Stimulated activated CD8-positive, alpha-beta memory T cell treated with anti-CD3 and anti-CD28 coated beads, Interleukin-4, amount 100 ng/mL, for 4 hours (primary cell): Measurements from ENCODE around the gene ENDOU.

Experiments
- DNase-seq, 2 donors: peaks; one replicate each; pipeline ENCODE4 v3.0.0-alpha.2; 2020; ENCODE audit warnings: low read depth in 2 of 2, low spot score in 1 of 2

Gene ENDOU

GRCh38 chr12:47757840-47758583 is 32.7 kb upstream of the ENDOU start:
- DNase-seq: no peak

DNA sequence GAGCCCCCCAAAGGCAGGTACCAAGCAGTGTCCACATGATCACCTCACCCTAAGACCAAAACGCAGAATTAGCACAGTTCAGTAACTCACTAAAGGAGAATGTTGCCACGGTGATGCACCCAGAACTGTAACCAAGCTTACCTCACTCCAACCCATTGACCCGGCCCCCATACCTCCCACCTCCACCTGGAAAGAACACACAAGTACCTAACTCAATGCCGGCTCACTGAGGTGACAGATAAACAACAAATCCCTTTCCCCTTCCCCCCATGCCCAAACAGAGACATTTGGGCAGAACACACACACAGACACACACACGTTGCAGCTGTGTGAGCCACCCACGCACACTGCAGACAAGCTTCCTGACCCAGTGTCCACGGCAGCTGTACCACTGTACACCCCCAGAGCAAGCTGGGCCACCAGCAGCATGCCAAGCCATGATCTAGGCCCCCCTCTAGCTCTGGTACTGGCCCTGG is 32.1 kb upstream of the ENDOU start:
- no peak for DNase-seq

- DNase-seq: no peak
These were observed 30.6 kb upstream of the ENDOU start for GRCh38 chr12:47755655-47756562.

DNA sequence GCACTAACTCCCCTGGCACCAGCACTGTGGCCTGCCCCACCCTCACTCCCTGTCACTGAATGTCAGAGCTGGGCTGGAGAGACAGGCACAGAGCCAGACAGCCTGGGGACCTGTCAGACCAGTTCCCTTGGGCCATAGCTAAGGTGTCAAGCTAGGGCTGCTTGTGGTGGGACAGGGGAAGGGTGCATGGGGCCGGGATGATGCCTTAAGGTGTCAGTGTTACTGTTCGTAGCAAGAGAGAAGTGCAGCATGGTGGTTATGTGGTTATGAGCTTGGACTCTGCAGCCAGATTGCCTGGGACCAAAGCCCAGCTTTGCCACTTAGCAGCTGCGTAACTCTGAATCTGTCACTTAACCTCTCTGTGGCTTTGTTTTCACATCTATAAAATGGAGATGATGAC is 29.6 kb upstream of the ENDOU start:
- DNase-seq: no peak

DNA sequence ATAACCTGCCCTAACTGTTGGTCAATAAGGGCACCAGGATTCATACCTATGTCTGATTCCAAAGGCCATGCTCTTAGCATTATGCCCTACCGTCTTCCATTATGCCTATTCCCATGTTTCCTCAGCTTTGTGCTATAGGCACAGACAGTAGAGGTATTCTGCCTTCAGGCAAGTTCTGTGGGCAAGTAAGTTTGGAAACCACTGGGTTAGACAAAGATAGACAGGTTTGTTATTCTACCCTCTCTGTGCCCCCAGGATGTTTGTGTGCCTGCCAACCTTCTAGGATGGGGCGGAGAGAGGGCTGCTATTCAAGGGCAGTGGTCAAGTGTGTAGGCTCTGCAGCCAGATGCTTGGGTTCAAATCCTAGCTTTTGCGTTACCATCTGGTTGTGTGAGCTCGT is 28.8 kb upstream of the ENDOU start:
- no peak for DNase-seq

DNA sequence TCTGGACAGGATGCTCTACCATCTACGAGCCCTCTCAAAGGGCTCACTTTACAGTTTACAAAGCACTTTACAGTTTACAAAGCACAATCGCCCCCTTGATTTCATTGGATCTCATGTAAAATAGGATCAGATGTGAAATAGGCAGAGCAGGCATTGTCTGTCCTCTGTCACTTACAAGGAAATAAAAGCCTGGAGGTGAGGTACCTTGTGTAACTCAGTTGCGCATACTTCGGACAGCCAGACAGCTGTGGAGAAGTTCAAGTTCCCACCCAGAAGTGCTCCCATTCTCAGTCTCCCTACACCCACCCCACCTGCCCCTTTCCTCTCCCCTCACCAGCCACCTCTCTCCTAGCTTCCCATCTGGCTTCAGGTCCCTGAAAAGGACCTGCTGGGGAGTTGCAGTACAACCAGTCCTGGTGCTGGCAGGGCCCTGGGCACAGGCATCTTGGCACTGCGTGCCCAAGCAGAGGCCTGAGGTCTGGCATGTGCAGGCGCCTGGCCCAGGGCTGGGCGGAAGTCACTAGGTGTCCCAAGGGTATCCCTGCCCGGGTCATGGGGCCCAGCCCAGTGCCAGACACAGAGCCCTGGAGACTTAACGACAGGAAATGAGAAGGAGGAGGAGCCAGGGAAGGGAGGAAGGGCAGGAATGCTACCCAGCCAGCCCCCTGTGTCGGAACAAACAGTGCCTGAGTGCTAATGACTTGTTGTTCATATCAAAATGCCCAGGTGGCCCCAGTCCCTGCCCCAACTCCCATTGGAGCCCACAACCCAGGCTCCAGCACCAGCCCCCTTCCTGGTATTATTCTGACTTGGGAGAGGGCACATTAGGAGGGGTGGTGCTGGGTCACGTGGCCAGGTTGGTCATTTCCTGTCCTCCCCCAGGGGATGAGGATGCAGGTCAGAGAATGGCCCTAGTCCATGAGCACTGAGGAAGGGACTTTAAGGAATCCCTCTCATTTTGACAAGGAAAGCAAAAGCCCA is 28.0 kb upstream of the ENDOU start:
- DNase-seq: no peak

- no peak for DNase-seq
These were observed 27.3 kb upstream of the ENDOU start for GRCh38 chr12:47752552-47752951.

- no peak for DNase-seq
These were observed 26.8 kb upstream of the ENDOU start for GRCh38 chr12:47752121-47752520.

DNA sequence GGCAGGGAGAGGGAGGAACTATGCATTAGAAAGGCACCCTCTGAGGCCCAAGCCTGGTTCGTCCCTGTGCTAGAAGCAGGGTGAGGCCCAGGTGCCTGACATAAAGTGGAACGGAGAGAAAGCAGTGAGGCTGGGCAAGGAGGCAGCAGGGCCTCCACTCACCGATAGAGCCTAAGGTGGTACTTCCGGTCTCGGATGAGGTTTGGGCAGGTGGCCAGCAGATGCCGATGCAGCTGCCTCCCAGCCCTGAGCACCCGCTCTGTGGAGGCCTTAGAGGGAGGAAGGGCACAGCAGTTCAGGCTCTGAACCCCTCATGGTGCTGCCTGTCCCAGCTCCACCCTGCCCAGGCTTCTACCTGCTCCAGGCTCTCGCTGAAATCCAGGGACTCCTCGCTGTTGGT is 26.3 kb upstream of the ENDOU start:
- DNase-seq: no peak

DNA sequence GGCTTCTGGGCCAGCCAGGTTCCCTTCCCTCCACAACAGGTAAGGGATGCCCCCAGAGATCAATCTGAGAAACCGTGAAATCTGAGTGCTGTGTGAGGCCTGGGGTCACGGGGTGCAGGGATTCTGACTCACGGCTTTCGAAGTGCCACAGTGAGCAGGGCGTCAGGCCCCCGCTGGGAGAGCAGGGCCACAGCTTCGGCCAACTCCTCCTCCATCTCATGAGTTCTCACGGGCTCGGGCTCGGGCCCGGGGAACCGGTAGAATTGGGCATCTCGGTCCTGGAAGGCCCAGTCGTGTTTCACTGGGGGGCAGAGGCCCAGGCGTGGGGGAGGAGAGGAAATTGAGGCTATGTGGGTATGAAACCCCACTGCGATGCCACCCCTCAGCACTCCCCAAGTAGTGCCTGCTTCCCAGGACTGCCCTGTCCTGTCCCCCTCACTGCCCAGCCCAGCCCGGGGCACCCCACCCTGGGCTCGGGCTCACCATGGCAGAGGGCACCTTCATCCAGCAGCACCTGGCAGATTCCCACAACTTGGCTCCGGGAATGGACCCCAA is 25.7 kb upstream of the ENDOU start:
- DNase-seq: no peak

DNA sequence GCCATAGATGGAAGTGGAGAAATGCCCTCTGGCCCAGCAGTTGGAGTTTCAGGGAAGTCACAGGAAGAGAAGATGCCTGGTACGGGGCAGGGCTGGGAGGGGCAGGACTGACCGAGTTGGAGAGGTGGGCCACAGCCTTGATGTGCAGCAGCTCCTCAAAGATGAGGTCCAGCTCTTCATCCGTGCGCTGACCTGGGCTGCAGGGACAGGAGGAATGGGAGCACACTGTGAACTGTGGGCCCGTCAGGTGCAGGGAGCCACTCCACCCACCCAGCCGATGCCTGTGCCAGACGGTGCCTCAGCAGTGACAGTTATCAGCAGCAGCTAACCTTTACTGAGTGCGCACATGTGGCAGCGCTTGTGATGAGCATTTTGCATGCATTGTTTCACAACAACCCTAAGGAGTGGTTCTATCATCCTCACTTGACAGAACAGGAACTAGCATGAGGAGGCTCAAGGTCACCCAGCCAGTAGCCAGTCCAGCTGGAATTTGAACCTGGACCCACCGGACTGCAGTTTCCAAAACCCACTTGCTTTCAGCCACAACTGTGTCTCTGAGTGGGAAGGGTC is 25.0 kb upstream of the ENDOU start:
- no peak for DNase-seq

- DNase-seq: no peak
These were observed 23.6 kb upstream of the ENDOU start for GRCh38 chr12:47748899-47749298.

DNA sequence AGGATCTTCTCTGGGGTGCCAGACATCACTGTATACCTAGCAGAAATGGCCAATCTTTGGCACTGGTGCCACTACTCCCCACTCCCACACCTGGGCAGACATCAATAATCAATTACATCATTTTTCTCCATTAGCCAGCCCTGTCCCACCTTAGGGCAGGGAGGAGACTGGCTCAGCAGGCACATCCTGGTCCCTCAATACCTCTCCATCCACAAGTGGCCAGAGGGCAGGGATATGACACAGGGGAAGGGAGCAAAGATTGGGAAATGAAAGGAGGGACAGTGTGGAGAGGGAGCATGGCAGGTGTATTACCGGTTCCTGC is 23.2 kb upstream of the ENDOU start:
- DNase-seq: no peak

GRCh38 chr12:47747596-47748506 is 22.6 kb upstream of the ENDOU start:
- DNase-seq: no peak

- DNase-seq: no peak
These were observed 21.8 kb upstream of the ENDOU start for GRCh38 chr12:47747126-47747525.

DNA sequence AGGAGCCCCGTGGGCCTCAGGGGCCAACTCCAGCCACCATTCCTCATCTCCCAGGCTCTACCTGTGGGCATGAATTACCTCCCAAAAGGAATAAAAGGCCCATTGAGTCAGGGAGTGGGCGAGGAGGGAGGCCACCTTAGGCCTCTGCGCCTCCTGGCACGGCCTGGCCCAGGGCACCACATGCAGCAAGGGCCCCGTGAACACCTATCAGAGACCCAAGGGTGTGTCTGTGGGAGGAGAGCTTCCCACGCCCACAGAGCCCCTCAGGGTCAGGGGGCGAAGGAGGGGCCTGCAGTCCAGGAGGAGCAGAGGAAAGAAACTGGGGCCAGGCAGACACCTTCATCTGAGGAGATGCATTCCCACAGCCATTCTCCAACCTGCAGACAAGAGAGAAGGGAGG is 21.2 kb upstream of the ENDOU start:
- no peak for DNase-seq

DNA sequence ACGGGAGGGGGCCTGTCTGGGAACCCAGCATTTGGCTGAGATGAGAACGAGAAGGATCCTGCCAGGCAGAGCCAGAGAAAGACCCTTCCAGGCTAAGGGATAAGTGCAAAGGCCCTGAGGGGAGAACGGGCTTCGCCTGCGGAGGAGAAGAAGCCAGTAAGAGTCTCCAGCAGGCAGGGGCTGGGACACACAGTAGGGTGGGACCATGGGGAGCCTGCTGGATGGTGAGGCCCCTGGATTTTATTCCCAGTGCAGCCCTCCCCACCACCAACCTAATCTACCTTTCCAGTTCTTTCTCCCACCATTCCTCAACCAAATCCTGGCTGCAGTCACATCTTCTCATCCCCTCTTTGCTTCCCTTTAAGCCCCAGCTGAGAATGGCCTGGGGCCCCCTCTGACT is 20.8 kb upstream of the ENDOU start:
- DNase-seq: no peak

GRCh38 chr12:47745485-47746041 is 20.3 kb upstream of the ENDOU start:
- no peak for DNase-seq

DNA sequence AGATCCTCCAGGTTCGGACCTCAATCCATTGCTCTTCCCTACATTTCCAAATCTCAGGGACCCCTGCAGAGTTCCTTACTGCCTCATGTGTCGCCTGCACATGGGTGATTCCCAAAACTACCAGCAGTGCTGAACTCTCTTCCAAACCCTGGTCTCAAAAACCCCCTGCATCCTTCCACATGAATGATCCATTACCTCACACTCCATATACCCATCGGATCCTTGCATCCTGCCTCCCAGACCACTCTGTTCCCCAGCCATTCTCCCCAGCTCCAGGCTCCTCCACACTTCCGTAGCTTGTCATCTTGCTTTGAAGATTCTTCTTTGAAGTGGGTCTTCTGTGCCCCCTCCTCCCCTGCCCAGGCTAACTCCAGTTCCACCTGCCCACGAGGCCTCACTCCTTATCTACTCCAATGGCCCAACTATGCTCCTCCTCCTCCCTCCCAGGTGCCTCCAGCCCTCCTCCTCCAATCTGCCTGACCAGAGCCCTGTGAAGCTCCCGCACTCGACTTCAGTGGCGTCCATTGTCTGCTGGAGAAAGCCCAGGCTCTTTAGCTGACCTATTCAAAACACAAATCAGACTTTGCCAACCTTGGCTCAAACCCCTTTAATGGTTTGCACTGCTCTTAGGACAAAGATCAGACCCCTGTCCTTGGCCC is 19.6 kb upstream of the ENDOU start:
- no peak for DNase-seq
